ENCODE measurements around the gene MAP2. TPM values are rescaled to one million over a fixed set of nuclear protein-coding genes. Genes with fewer than 3 reads are reported as not detected.

The MAP2 gene
- total RNA-seq, 1 donor from 2014 or later: 6.9 TPM

GRCh38 chr2:209680596-209680995, 256.7 kb downstream of the MAP2 start:
- no peaks in the 10 kb centered on the region for H3K4me1 Mint-ChIP-seq
- no peaks in the 10 kb centered on the region for H3K9me3 Mint-ChIP-seq
- no peak for TF ChIP-seq CTCF (IDR thresholded peaks at IDR 0.05; ENCODE audit: unreplicated experiment)

GRCh38 chr2:209681201-209681735, 257.4 kb downstream of the MAP2 start:
- Mint-ChIP-seq H3K36me3 (no peaks in the 10 kb centered on the region), H3K4me1 (no peaks in the 10 kb centered on the region), H3K4me3 (no peak overlapping the region), H3K9me3 (no peaks in the 10 kb centered on the region), H3K27me3 (ENCODE audit: low read depth) (no peaks in the 10 kb centered on the region), H3K27ac (no peak overlapping the region)
- DNase-seq (ENCODE audit: low spot score in 2 of 2, unreplicated experiment in 2 of 2): no peak
- TF ChIP-seq CTCF (IDR thresholded peaks at IDR 0.05; ENCODE audit: unreplicated experiment): no peak

More at GRCh38 chr2:209680596-209680995, 256.7 kb downstream of the MAP2 start:
- Mint-ChIP-seq H3K27me3 (ENCODE audit: low read depth) (no peaks in the 10 kb centered on the region), H3K36me3 (no peaks in the 10 kb centered on the region), H3K27ac (no peak overlapping the region), H3K4me3 (no peak overlapping the region)
- no peak for DNase-seq (ENCODE audit: low spot score in 2 of 2, unreplicated experiment in 2 of 2)

GRCh38 chr2:209682646-209683045, 258.8 kb downstream of the MAP2 start:
- DNase-seq (ENCODE audit: low spot score in 2 of 2, unreplicated experiment in 2 of 2): no peak
- no peaks in the 10 kb centered on the region for H3K27me3 Mint-ChIP-seq (ENCODE audit: low read depth)
- H3K4me3 Mint-ChIP-seq: no peak overlapping the region
- H3K27ac Mint-ChIP-seq: no peak overlapping the region
- H3K36me3 Mint-ChIP-seq: no peaks in the 10 kb centered on the region
- no peaks in the 10 kb centered on the region for H3K4me1 Mint-ChIP-seq
- H3K9me3 Mint-ChIP-seq: no peaks in the 10 kb centered on the region
- no peak for TF ChIP-seq CTCF (IDR thresholded peaks at IDR 0.05; ENCODE audit: unreplicated experiment)

- Mint-ChIP-seq H3K27me3 (ENCODE audit: low read depth) (no peaks in the 10 kb centered on the region), H3K36me3 (no peaks in the 10 kb centered on the region)
- TF ChIP-seq CTCF (IDR thresholded peaks at IDR 0.05; ENCODE audit: unreplicated experiment): no peak
These were observed 261.5 kb downstream of the MAP2 start for GRCh38 chr2:209685340-209685739.

GRCh38 chr2:209685963-209686362, 262.1 kb downstream of the MAP2 start:
- no peak for DNase-seq (ENCODE audit: low spot score in 2 of 2, unreplicated experiment in 2 of 2)
- Mint-ChIP-seq H3K4me1 (no peaks in the 10 kb centered on the region), H3K4me3 (no peak overlapping the region), H3K27ac (no peak overlapping the region), H3K27me3 (ENCODE audit: low read depth) (no peaks in the 10 kb centered on the region), H3K36me3 (no peaks in the 10 kb centered on the region), H3K9me3 (no peaks in the 10 kb centered on the region)
- no peak for TF ChIP-seq CTCF (IDR thresholded peaks at IDR 0.05; ENCODE audit: unreplicated experiment)

More at GRCh38 chr2:209685340-209685739, 261.5 kb downstream of the MAP2 start:
- no peaks in the 10 kb centered on the region for H3K9me3 Mint-ChIP-seq
- no peaks in the 10 kb centered on the region for H3K4me1 Mint-ChIP-seq
- DNase-seq (ENCODE audit: low spot score in 2 of 2, unreplicated experiment in 2 of 2): no peak
- H3K4me3 Mint-ChIP-seq: no peak overlapping the region
- no peak overlapping the region for H3K27ac Mint-ChIP-seq

- Mint-ChIP-seq H3K4me1 (no peaks in the 10 kb centered on the region), H3K9me3 (no peaks in the 10 kb centered on the region), H3K27ac (no peak overlapping the region), H3K4me3 (no peak overlapping the region), H3K36me3 (no peaks in the 10 kb centered on the region), H3K27me3 (ENCODE audit: low read depth) (no peaks in the 10 kb centered on the region)
- TF ChIP-seq CTCF (IDR thresholded peaks at IDR 0.05; ENCODE audit: unreplicated experiment): no peak
- no peak for DNase-seq (ENCODE audit: low spot score in 2 of 2, unreplicated experiment in 2 of 2)
These were observed 262.6 kb downstream of the MAP2 start for GRCh38 chr2:209686448-209686847.
